NCI-H128 (cell line): Measurements from ENCODE around the gene SPATA46.

Source experiments
- DNase-seq: peaks from one replicate; lab custom pipeline; 2025; ENCODE audit not compliant: unreplicated experiment; lab: John Stamatoyannopoulos, UW

SPATA46 gene

GRCh38 chr1:162391790-162392563 is 15.3 kb upstream of the SPATA46 start:
- DNase-seq = no peak

DNA sequence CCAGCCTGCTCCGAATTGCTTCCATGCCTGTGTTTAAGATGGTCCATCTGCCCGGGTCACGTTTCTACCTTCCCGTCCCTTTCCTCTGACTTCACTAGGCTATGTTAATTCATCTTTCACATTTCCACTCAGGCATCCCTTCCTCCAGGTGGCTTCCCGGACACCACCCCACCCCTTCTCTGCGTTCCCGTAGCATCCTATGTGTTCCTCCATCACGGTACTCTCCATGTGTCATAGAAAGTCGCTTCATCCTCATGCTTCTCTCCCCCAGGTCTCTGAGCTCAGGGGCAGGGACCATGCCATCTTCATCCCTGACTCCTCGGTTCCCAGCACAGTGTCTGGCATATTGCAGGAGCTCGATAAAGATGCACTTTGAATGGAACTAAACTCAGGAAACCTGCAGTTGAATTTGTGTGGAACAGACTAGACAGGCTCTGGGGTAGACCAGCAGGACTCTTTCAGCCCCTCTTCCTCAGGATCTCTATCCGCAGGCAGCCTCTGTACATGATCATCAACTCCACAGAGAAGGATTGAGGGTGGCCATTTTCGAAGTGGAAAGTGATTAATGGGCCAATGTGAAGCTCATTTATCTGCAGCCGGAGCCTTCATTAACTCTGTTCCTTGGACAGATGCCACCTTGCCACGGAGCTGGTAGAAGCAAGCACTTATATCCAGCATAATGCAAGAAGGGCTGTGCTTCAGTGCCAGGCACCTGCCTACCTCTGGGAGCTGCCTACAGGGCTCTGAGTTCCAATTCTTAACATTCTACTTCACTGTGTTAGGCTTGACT is 13.9 kb upstream of the SPATA46 start:
- DNase-seq = no peak

- no peak for DNase-seq
Measured at GRCh38 chr1:162389971-162390370, 13.3 kb upstream of the SPATA46 start.

DNA sequence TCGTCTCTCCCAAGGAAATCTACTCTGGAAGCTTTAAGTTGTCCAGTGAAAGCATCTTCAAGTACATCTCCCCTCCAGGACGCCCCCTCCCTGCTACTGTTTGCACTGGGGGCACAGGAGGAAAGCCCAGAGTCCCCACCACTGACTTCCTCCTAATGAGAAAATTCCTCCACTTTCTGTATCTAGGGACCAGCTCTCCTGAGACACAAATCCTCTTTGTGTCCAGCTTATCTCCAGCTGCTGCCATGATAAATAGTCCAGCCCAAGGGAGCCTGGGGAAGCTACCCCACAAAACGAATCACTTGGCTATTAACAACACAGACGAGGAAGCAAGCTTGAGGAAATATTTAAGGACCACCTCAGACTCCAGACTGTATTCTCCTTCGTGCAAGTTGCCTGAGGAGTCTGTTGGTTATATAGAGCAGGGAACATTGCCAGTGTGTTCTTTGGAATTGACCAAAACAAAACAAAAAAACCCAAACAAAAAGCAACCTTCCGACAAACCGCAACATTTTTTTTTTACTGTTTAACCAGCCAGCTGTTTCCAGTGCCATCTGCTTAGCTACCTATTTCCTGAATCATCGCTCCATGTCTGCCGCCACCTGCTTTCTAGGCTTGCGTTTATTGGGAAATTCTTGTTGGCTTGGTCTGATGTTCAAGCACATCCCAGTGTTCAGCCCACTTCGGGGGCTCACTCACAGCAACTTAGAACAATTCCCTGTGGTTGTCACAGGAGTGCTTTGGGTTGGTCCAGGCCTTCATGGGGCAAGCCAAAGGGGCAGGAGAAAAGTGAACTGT is 12.6 kb upstream of the SPATA46 start:
- DNase-seq = no peak

DNA sequence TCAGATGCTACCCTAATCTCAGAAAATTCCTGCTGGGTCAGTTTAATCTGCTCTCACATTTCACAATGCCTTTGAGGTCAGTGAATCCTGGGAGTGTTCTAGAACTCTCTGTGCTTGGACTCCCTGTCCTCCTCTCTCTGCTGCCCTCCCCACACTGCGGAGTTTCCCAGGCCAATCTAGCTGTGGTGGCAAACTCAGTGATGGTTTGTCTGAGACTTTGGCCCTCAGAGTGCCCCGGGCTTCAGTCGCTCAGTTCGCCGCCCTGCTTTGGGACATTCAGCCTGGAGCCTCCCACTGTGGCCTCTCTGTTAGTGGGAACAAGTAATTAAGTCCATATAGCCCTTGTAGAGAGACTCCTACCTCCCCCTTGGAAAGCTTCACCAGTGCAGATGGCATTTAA is 12.0 kb upstream of the SPATA46 start:
- no peak for DNase-seq

DNA sequence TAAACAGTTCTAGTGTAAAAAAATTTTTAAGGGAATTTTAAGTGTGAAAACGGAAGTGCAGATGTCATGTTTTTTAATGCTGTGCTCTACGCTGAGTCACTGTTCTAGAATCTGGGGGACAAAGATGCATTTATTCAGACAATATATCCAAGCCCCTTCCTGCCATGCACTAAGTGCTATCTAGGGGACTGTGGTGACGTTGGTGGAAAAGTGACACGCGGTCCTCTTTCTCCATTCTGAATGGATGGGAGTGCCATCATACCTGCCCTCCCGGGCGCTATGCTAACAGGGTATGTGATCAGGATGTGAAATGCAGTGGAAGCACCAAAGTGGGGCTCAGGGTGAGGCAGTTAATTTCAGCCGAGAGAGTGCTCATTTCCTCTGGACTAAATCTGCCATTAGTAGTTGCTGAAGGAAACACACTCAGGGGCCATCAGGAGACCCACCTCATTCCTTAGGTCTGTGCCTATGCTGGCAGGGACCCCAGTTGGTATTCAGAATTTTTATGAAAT is 11.5 kb upstream of the SPATA46 start:
- DNase-seq = no peak

DNA sequence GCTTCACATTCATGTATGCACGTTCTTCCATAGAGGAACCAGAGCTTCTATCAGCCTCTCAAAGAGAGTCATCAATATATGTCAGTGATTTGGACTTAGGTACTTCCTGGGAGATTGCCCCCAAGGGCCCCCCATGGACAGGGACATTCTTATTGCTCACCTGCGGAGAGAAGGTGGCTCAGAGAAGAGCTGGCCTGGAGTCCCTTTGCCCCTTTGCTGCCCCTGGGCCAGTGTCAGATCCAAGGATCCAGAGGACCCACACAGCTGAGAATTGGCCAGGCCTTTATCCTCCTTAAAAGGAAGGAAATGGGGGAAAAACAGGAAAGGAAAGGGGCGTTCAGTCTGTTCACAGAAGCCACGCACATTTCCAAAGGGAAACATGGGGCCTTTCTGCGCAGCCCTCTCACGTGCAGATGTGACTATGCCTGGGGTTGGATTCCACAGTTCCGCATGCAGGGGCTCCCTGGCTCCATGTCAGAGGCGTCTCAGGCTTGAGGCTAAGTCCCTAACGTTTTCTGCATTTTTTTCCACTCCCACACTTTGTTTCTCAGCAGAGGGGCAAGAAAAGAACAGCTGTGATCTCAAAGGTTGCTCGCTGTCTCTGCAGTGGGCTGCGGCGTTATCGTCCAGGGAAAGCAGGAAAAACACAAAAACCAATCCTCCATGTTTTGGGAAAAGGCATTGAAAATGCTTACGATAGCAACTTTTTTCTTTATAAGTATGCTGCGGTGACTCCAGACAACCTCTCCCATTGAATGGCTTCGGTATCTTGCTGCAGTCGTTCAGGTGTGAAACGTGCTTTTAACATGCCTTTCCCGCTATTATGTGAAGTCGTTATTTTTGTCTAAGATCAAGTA is 10.8 kb upstream of the SPATA46 start:
- DNase-seq = no peak

DNA sequence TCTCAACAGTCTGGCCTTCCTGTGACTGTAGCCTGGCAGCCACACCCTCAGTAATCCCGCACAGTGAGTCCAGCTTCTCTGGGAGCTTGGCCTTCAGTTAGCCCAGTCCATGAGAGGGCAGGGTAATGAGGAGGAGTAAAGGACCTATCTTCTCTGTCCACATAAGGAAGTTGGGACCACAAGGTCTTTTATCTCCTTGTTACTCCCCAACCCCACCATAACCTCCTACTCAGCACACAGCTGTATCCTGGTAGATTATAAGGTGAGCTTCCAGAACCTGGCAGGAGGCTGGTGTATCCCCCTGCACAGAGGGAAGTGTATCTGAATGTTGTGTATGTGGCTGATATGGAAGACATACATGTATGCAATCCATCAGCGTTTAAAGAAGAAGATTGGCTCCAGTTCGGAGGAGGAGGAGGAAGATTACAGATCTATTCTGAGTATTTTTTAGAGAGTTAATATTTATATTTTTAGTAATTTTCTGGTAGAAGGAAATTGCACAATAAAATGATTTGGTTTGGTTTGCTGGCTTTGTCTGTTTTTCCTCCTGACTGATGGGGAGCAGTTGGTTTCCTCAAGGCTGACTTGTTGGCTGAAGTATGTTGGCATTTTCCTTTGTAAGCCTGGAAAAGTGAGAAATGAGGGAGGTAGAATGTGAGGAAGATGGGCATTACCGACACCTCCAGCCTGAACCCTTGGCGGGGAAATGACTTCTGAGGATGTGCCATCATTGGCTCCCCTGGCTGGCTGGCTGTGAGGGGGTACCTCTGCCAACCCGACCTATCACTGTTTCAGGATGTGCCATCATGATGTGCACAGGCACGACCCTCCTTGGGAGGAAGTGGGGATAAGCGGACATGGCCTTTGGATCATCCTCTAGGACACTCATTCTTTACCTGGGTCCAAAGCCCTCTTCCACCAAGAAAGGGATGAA is 9.9 kb upstream of the SPATA46 start:
- no peak for DNase-seq

GRCh38 chr1:162385702-162386101 is 9.0 kb upstream of the SPATA46 start:
- DNase-seq = no peak

DNA sequence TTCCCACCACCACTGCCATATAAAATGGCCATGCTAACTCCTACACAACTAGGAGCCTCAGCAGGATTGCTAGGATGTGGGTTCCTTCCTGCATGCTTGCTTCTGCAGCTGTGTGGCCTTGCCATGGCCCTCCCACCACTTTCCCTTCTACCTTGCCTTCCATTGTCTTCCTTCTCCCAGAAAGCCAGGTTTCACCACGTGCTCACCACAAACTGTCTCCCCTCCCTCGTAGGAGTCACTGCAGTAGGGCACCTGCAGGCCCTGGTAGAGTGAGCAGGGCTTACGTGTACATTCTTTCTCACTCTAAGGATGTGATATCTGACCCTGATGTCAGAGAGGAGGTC is 8.6 kb upstream of the SPATA46 start:
- no peak for DNase-seq

GRCh38 chr1:162384601-162385279 is 8.1 kb upstream of the SPATA46 start:
- DNase-seq = no peak

DNA sequence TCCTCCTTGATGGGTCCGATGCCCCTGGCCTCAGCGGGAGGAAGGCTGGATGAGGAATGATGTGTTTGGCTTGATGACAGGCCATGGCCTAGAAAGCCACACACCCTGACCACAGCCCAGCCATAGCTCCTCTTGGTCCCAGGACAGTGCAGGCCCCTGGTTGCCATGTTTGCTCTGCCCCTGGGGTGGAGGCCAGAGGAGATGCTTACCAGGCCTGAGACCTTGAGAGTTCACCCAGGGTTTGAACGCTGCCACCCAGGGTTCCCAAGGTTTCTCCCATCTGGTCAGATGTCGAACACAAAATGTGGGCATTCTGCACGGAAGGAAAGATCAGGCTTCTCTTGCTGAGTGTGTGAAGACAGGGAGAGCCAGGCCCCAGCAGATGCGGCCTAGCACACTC is 7.5 kb upstream of the SPATA46 start:
- no peak for DNase-seq

DNA sequence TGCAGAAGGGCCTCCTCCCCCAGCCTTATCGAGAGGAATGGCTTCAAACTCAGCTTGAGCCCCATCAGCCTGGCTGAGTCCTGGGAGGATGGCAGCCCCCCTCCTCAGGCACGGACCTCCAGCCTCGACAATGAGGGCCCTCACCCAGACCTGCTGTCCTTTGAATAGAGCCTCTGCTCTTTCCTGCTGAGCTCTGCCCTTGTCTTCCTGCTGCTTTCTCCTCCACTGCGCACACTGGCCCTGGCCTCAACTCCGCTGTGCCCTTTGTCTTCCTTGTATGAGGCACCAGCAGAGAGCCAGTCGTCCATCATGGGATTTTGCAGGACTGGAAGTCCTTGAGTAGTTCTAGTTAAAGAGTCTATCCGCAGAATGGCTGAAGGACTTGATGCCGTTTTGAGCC is 6.9 kb upstream of the SPATA46 start:
- no peak for DNase-seq

DNA sequence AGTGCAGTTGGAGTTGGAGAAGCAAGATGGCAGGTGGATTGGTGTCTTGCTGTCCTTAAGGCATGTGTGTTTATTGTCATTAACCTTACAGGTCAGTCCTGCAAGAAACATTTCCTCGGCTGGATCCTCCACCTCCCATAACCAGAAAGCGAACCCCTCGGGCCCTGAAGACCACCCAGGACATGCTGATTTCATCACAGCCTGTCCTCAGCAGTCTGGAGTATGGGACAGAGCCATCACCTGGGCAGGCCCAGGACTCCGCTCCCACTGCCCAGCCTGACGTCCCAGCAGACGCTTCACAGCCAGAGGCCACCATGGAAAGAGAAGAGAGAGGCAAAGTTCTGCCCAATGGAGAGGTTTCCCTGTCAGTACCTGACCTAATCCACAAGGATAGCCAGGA is 6.4 kb upstream of the SPATA46 start:
- DNase-seq = no peak

- no peak for DNase-seq
Measured at GRCh38 chr1:162381941-162382750, 5.5 kb upstream of the SPATA46 start.

DNA sequence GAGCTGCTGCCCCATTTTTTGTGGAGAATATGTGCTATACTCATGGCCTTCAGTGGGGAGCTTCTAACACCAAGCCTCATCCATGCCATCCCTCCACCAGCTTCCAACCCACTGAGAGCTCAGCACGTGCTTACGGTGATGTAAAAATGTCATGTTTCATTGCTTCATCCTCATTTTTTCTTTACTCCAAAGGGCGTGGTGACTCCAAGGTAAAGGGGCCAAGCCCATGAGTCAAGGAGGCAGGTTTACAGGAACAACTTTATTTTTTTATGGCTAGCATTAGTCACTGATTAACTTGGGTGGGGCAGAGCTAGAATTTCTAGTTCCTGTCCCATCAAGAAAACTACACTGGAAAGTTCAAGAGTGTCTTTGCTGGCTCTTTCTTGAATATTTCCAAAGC is 4.7 kb upstream of the SPATA46 start, which contains the start of gene C1orf226:
Gene C1orf226, plus strand, starts transcription at position 346 of the 400 bp plus-strand sequence. CDS start 174 bp downstream, outside the sequence.
- no peak for DNase-seq

- no peak for DNase-seq
Measured at GRCh38 chr1:162380061-162380846, 3.6 kb upstream of the SPATA46 start.
